ENCODE results near the gene WDR70. TPM values are rescaled to one million over a fixed set of nuclear protein-coding genes. Genes with fewer than 3 reads are reported as not detected.
"Not testable (repeated sequence)": the region's sequence is repeated elsewhere in the genome, so short reads cannot be mapped to it uniquely, and the experiment has no call there.

The WDR70 gene
- total and polyA plus RNA-seq, 4 donors = 4.0 to 17.7 (median 14.5) TPM

GRCh38 chr5:37796435-37796834 is 417.3 kb downstream of the WDR70 start:
- 99% methylated on average over 1 of the region's 1 CpG for WGBS
- H3K27ac ChIP-seq (ENCODE audit: low read depth in 1 of 2, low read length in 2 of 2); H3K27me3 ChIP-seq (ENCODE audit: control insufficient read depth in 4 of 4, insufficient read depth in 4 of 4, low read length in 3 of 4); H3K9ac ChIP-seq (ENCODE audit: low read depth in 1 of 2, low read length in 2 of 2); H3K4me3 ChIP-seq (ENCODE audit: low read depth in 1 of 3, low read length in 3 of 3); H3K9me3 ChIP-seq (ENCODE audit: control insufficient read depth in 4 of 4, low read length in 3 of 4); DNase-seq (ENCODE audit: low spot score); H3K4me1 ChIP-seq (ENCODE audit: control insufficient read depth in 4 of 4, insufficient read depth in 4 of 4, low read length in 3 of 4); H3K36me3 ChIP-seq (ENCODE audit: control insufficient read depth in 4 of 4, insufficient read depth in 3 of 4, low read depth in 1 of 4, low read length in 3 of 4): not testable (repeated sequence)

GRCh38 chr5:37799865-37800421 is 420.8 kb downstream of the WDR70 start:
- WGBS = 93% methylated on average over 2 of the region's 2 CpGs
- H3K27ac ChIP-seq (ENCODE audit: low read depth in 1 of 2, low read length in 2 of 2) = no peak overlapping the region
- no peaks in the 10 kb centered on the region for H3K9me3 ChIP-seq (ENCODE audit: control insufficient read depth in 4 of 4, low read length in 3 of 4)
- H3K9ac ChIP-seq (ENCODE audit: low read depth in 1 of 2, low read length in 2 of 2) = no peak overlapping the region
- H3K4me1 ChIP-seq (ENCODE audit: control insufficient read depth in 4 of 4, insufficient read depth in 4 of 4, low read length in 3 of 4) = no peaks in the 10 kb centered on the region
- H3K4me3 ChIP-seq (ENCODE audit: low read depth in 1 of 3, low read length in 3 of 3) = no peak overlapping the region
- peak; percentile 64 for TF ChIP-seq SP1 (IDR thresholded peaks at IDR 0.05)
- peak in 1 of 2 donors; percentile 63 for TF ChIP-seq HNF4A (conservative IDR thresholded peaks at IDR 0.05)
- TF ChIP-seq REST (IDR thresholded peaks at IDR 0.05) = no peak
- no peak for DNase-seq (ENCODE audit: low spot score)
- H3K36me3 ChIP-seq (ENCODE audit: control insufficient read depth in 4 of 4, insufficient read depth in 3 of 4, low read depth in 1 of 4, low read length in 3 of 4) = no peaks in the 10 kb centered on the region
- no peaks in the 10 kb centered on the region for H3K27me3 ChIP-seq (ENCODE audit: control insufficient read depth in 4 of 4, insufficient read depth in 4 of 4, low read length in 3 of 4)

GRCh38 chr5:37801521-37801920 is 422.4 kb downstream of the WDR70 start:
- Histone ChIP-seq H3K9me3 (ENCODE audit: control insufficient read depth in 4 of 4, low read length in 3 of 4) (no peaks in the 10 kb centered on the region), H3K36me3 (ENCODE audit: control insufficient read depth in 4 of 4, insufficient read depth in 3 of 4, low read depth in 1 of 4, low read length in 3 of 4) (no peaks in the 10 kb centered on the region), H3K27me3 (ENCODE audit: control insufficient read depth in 4 of 4, insufficient read depth in 4 of 4, low read length in 3 of 4) (no peaks in the 10 kb centered on the region), H3K9ac (ENCODE audit: low read depth in 1 of 2, low read length in 2 of 2) (no peak overlapping the region), H3K27ac (ENCODE audit: low read depth in 1 of 2, low read length in 2 of 2) (no peak overlapping the region), H3K4me1 (ENCODE audit: control insufficient read depth in 4 of 4, insufficient read depth in 4 of 4, low read length in 3 of 4) (no peaks in the 10 kb centered on the region), H3K4me3 (ENCODE audit: low read depth in 1 of 3, low read length in 3 of 3) (no peak overlapping the region)
- WGBS = 80% methylated on average over 2 of the region's 2 CpGs
- TF ChIP-seq FOXA1 (IDR thresholded peaks at IDR 0.05) (no peak), RAD21 (IDR thresholded peaks at IDR 0.05) (no peak), ZBTB33 (IDR thresholded peaks at IDR 0.05) (no peak), MAX (IDR thresholded peaks at IDR 0.05) (no peak), RXRA (IDR thresholded peaks at IDR 0.05) (no peak), HNF4A (conservative IDR thresholded peaks at IDR 0.05) (no peak), ATF3 (IDR thresholded peaks at IDR 0.05) (no peak), CTCF (IDR thresholded peaks at IDR 0.05; ENCODE audit: low read depth, low read length, missing input control) (no peak), HNF4G (IDR thresholded peaks at IDR 0.05) (no peak), SP1 (IDR thresholded peaks at IDR 0.05) (no peak), YY1 (IDR thresholded peaks at IDR 0.05) (no peak), FOXA2 (IDR thresholded peaks at IDR 0.05) (no peak), REST (IDR thresholded peaks at IDR 0.05) (no peak), JUND (IDR thresholded peaks at IDR 0.05) (no peak), TAF1 (conservative IDR thresholded peaks at IDR 0.05) (no peak)
- no peak for DNase-seq (ENCODE audit: low spot score)

All from liver (tissue), 9 donors.